Activated CD4-positive, alpha-beta T cell treated with anti-CD3 and anti-CD28 coated beads, Interleukin-2, amount 50 U/mL, for 16 hours (primary cell): Measurements from ENCODE around the gene SYNE4.
"Not testable (repeated sequence)": the region's sequence is repeated elsewhere in the genome, so short reads cannot be mapped to it uniquely, and the experiment has no call there.

ENCODE experiments used
- DNase-seq: peaks from one replicate; pipeline ENCODE4 v3.0.0-alpha.2; 2020

SYNE4 gene

GRCh38 chr19:35988824-35989223 lies 19.8 kb downstream of the SYNE4 start:
- no peak for DNase-seq

GRCh38 chr19:35987571-35987896 lies 21.1 kb downstream of the SYNE4 start:
- no peak for DNase-seq

GRCh38 chr19:35986664-35987570 lies 21.7 kb downstream of the SYNE4 start:
- DNase-seq, result no peak

- no peak for DNase-seq
Observed at GRCh38 chr19:35986111-35986510, 22.5 kb downstream of the SYNE4 start.

GRCh38 chr19:35983177-35983576 lies 25.4 kb downstream of the SYNE4 start:
- DNase-seq, result no peak

- DNase-seq, result not testable (repeated sequence)
Observed at GRCh38 chr19:35980997-35981396, 27.6 kb downstream of the SYNE4 start.

- no peak for DNase-seq
Observed at GRCh38 chr19:35978832-35979365, 29.7 kb downstream of the SYNE4 start.

- no peak for DNase-seq
Observed at GRCh38 chr19:35978271-35978670, 30.3 kb downstream of the SYNE4 start.

GRCh38 chr19:35977446-35978222 lies 31.0 kb downstream of the SYNE4 start:
- DNase-seq, result peak; percentile 45

- no peak for DNase-seq
Observed at GRCh38 chr19:35975608-35976214, 32.9 kb downstream of the SYNE4 start.

GRCh38 chr19:35973487-35973886 lies 35.1 kb downstream of the SYNE4 start:
- no peak for DNase-seq

GRCh38 chr19:35966771-35967170 lies 41.8 kb downstream of the SYNE4 start:
- no peak for DNase-seq

- DNase-seq, result peak; percentile 28
Observed at GRCh38 chr19:35963514-35963913, 45.1 kb downstream of the SYNE4 start.

- no peak for DNase-seq
Observed at GRCh38 chr19:35960432-35960972, 48.1 kb downstream of the SYNE4 start.

- no peak for DNase-seq
Observed at GRCh38 chr19:35959968-35960320, 48.7 kb downstream of the SYNE4 start.

GRCh38 chr19:35959040-35959967 lies 49.3 kb downstream of the SYNE4 start:
- peak; percentile 38 for DNase-seq

- no peak for DNase-seq
Observed at GRCh38 chr19:35958660-35959039, 50.0 kb downstream of the SYNE4 start.

GRCh38 chr19:35957411-35957810 lies 51.2 kb downstream of the SYNE4 start:
- not testable (repeated sequence) for DNase-seq

- DNase-seq, result no peak
Observed at GRCh38 chr19:35955881-35956634, 52.6 kb downstream of the SYNE4 start.
